ENCODE data around the gene MINDY4.

DNA sequence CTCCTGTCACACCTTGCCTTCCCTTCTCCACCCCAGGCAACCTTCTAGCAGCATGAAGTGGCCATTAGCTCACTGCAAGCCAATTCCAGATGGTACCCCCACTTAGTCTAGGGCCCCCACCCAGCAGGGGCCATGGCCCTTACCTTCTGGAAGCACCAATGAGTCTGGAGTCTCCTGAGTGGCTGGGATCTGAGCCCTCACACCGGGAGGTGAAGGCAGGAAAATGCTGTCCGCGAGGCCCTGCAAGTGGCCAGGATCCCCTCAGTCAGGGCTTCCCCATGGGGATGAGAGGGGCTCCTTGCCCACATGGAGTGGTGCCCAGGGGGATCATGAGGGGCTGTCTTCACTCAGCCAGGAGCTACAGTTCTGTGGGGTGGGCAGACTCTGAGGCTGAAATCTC is 145.0 kb downstream of the MINDY4 start:
- TF ChIP-seq, protein P1, sequence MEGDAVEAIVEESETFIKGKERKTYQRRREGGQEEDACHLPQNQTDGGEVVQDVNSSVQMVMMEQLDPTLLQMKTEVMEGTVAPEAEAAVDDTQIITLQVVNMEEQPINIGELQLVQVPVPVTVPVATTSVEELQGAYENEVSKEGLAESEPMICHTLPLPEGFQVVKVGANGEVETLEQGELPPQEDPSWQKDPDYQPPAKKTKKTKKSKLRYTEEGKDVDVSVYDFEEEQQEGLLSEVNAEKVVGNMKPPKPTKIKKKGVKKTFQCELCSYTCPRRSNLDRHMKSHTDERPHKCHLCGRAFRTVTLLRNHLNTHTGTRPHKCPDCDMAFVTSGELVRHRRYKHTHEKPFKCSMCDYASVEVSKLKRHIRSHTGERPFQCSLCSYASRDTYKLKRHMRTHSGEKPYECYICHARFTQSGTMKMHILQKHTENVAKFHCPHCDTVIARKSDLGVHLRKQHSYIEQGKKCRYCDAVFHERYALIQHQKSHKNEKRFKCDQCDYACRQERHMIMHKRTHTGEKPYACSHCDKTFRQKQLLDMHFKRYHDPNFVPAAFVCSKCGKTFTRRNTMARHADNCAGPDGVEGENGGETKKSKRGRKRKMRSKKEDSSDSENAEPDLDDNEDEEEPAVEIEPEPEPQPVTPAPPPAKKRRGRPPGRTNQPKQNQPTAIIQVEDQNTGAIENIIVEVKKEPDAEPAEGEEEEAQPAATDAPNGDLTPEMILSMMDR (IDR thresholded peaks at IDR 0.05; ENCODE audit: low read depth, low read length, poor library complexity, severe bottlenecking): no peak
- no peak for TF ChIP-seq EZH2phosphoT487 (IDR thresholded peaks at IDR 0.05; ENCODE audit: borderline replicate concordance, low read length)
